Thymus (tissue), 2 donors: ENCODE measurements around the gene DEUP1. TPM values are rescaled to one million over a fixed set of nuclear protein-coding genes. Genes with fewer than 3 reads are reported as not detected.

Source experiments
- polyA plus RNA-seq: library from polyadenylated mRNA; stranded (reverse); fragments of 200-250 nt; gene quantifications from one replicate; pipeline ENCODE4 v1.2.3, GENCODE V29; 2013
- total RNA-seq: library from RNA; stranded (reverse); fragments of 120-200 nt; gene quantifications from one replicate; pipeline ENCODE4 v1.2.4, GENCODE V29; 2013
- donor health status: healthy.

The DEUP1 gene
- total and polyA plus RNA-seq, 2 donors: 0.23 to 0.33 TPM

Other genes with a start within 250 kb of the DEUP1 start
- gene SLC36A4, start 132.8 kb upstream of the DEUP1 start, total RNA-seq: 5.5 TPM
- 6.9 TPM for gene SLC36A4, start 132.8 kb upstream of the DEUP1 start, polyA plus RNA-seq
- 32.2 TPM for gene SMCO4, start 212.6 kb downstream of the DEUP1 start, total RNA-seq
- gene SMCO4, start 212.6 kb downstream of the DEUP1 start, polyA plus RNA-seq: 41.3 TPM